GM23248 (cell line): ENCODE measurements around the gene LRRN4CL.

Experiments
- EZH2 ChIP-seq: fragments of 200-600 bp; sonication (generic); IDR thresholded peaks from 2 replicates; pipeline ENCODE4 v1.6.1; 2018; ENCODE audit warnings: antibody characterized with exemption, mild to moderate bottlenecking; ENCODE audit not compliant: insufficient read depth, poor library complexity, severe bottlenecking
- EZH2phosphoT487 ChIP-seq: fragments of 200-600 bp; sonication (generic); IDR thresholded peaks from 2 replicates; pipeline ENCODE4 v1.6.1; 2018; ENCODE audit warnings: antibody characterized with exemption, moderate library complexity, mild to moderate bottlenecking, low read depth; ENCODE audit not compliant: insufficient read depth

DNA sequence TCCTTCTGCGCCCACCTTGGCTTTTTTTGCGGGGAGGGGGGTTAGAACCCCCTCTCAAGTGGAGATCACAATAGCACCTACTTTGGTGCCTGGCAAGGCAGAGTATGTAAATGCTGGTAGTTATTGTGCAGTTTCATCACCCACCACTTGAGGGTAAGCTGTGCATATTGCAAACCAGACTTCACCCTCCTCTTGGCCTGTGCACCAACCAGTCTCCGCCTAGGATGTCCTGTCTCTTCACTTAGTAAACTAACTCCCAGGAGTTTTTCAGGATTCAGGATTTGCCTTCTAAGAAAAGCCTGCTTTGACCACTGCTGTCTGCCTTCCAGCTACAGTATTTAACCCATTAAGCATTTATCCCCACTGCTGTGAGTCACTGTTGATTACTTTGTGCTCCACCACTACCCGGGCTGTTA lies 8.5 kb downstream of the LRRN4CL start:
- TF ChIP-seq EZH2 (no peak), EZH2phosphoT487 (no peak)
